Cerebellar nuclear complex (tissue), 1 donor: ENCODE results near the gene TMEM37.

ENCODE experiments used
- DNase-seq, 2 experiments: peaks; one replicate each; lab custom pipeline; 2025; lab: John Stamatoyannopoulos, UW

TMEM37 gene

DNA sequence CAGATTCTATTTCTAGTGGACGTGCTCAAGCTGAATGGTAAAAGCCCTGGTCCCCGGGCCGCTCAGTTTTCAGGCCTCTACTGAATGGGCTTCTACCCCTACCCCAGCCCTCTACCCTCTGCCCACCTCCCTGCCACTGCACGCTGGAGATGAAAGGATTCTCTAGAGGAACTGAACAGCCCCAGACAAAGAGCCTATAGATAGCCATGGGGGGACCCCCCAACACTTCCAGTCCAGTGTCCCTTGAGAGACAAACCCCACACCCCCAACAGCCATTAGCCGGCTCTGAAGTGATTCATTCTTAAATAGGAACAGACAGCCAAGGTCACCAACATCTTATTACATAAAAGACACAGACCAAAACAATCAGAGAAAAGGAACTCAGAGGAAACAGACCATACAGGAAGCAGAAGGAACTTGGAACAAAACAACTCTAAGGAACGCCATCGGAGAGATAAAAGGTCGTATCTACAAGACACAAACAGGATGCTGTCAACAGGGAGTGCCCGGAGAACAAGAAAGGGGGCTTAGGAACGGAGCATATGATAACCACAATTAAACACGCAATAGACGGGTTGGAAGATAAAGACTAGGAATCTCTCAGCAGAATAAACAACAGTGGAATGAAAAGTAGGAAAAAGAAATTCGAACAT, 23.5 kb downstream of the TMEM37 start:
- DNase-seq: no peak

DNA sequence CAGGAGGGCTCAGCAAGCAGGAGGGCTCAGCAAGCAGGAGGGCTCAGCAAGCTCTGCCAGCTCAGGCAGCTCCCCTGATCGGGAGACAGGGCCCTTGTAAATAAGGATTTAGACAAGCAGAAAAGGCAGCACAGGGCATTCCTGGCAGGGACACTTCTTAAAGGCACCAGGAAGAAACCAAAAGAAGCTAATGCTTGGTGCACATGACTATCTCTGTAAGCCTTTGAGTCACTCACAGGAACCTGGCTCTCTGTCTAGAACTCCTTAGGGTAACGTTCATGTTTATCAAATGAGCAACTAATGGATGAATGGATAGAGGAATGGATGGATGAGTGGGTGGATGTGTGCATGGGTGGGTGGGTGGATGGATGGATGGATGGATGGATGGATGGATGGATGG, 28.4 kb downstream of the TMEM37 start:
- DNase-seq: no peak

DNA sequence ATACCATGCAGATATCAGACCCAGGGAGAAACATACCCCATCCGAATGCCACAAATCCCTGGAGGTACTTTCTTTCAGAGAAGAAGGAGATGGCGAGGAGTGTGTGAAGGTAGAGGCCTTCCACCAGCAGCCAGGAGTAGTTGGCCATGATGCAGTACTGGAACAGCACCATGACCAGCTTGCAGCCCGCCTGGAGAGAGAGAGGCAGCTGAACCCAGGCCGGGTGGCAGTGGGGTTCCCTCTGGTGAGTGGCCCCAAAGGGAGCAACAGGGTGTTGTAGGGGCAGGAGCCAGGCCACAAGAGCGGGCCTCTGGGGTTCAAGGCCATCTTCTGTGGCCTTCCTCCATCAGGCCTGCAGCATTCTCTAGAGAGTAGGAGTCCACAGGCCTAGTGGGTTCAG, 30.2 kb downstream of the TMEM37 start:
- DNase-seq: no peak

DNA sequence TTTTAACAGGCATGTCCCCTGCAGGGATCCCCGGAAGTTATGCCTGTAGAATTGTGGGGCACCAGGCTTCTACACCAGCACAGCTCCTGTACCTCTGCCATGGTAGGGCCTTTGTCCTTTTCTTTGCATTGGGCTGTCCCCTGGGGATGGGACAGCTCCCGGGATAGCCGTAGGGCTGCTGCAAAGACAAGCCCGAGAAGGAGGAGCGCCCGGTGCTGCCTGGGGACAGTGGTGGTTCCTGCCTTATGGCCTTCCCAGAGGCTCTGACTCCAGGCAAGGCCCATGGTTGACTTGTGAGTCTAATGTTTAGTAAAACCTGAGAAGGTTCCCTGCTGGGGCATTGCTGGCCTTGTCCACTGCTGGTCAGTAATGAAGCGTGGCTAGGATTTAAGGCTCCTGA, 30.9 kb downstream of the TMEM37 start:
- DNase-seq: no peak

DNA sequence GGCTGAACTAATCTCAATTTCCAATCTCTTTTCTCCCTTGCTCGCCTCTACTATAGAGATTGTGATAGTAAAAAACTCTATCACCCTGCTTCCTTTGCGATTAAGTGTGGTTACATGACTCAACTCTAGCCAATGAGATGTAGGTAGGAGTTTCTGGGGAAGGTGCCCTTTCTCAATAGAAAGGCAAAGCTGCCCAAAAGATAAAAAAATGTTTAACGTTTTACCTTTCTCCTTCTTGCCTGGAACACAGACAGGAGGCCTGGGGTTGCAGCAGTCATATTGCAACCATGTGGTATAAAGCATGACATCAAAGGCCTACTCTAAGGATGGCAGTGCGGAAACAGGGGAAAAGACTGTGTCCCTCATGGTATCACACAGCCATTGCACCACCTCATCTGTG, 31.5 kb downstream of the TMEM37 start:
- no peak for DNase-seq

DNA sequence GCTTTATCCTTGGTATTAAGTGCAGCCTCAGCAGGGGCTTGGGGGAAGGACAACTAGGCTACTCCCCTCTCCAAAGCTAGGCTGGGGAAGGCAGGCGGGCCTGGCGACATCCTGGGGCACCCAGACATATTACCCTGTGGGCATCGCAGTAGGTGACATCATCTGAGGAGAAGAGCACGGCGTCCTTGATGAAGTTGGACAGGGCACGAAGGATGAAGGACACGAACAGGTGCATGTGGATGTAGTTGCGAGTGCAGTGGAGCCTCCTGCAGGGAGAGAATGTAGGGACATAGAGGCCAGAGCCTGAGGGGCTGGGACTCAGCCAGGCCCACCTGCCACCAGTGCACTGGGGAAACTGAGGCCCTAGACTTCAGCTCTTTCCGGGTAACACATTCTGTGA, 32.3 kb downstream of the TMEM37 start:
- no peak for DNase-seq

DNA sequence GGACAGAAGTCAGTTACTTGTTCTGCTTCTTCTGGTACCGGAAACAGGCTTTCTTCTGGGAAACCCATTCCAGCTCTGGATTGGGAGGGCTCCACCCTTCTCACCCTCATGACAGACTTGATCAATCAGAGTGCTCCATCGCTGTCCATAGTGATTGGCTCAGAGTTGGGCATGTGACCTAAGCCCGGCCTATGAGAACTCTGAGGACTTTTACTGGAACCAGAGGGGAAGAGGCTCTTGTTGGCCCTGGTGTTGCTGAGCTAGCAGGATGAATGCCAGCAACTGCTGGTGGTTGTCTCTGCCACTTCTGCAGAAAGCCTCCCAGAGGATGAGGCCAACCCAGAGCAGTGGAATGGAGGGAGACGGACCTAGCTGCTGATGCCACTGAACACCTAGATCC, 33.3 kb downstream of the TMEM37 start:
- DNase-seq: no peak

DNA sequence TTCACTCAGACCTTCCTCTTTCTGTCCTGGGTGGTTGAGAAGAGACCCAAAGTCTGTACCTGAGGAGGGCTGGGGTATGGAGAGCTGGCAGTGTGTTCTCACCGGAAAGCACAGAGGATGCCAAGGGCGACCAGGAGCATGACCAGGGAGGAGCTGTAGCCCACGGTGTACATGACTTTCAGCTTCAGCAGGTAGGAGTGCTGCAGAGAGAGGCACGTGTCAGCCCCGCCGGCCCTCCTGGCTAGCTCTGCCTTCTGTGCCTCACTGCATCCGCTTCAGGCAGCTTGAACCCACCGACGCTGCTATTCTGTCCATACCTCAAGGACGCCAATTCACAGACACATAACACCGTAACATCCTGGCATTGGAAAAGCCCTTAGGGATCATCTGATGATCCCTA, 34.0 kb downstream of the TMEM37 start:
- DNase-seq: no peak

DNA sequence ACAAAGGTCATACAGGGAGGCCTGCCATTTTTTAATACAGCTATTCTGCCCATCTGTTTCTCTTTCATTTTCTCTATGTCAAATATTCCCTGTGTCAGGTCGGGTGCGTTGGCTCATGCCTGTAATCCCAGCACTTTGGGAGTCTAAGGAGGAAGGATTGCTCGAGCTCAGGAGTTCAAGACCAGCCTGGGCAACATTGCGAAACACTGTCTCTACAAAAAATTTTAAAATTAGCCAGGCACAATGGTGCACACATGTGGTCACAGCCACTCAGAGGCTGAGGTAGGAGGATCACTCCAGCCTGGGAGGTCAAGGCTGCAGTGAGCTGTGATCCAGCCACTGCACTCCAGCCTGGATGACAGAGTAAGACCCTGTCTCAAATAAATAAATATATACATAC, 34.7 kb downstream of the TMEM37 start:
- no peak for DNase-seq

DNA sequence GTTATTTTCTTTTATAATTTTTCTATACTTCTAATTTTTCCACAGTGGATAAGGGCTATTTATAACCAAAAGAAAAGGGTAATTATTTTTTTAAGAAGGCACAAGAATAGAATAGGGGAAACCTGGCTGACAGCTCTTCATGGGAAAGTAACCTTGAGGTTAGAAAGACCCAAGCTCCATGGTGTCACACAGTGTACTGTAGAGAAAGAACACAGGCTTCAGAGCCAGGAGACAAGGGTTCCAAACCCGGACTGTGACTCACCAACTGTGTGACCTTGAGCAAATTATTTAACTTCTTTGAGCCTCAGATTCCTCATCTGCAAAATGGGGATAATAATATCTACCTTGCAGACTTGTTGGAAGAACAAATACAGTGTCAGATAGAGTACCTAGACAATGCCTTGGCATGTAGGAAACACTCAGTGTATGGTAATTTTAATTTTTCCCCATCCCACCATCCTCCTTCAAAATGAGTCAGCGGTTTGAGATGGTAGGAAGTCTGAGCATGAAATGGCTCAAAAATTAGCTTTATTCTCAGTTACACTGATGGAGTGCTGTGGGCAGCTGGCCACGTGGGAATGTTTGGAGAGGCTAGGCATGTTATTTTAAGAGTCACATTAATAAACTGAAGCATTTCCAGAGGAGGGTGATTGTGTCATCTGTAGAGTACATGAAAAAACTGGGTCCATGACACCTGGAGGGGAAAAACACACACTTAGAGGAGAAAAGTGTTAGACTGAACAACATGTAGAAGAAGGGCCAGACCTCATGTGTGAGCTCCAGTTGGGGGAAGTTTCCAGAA, 36.7 kb downstream of the TMEM37 start:
- DNase-seq: no peak

DNA sequence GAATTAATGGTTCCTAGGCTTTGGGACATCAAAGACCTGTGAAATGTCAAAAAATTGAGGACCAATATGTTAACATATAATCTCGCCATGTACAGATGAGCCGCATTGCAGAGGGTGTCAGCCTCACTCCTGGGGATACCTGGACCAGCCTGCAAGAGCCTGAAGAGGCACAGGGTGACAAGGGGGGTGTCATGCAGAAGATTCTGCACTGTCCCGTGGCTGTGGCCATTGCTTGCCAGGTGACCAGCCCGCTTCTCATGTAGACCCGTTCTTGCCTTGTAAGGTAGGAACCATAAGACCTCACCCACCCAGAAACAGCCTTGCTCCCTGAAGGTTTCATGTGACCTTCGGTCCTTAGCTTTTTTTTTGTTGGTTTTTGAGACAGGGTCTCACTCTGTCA, 37.5 kb downstream of the TMEM37 start:
- no peak for DNase-seq

DNA sequence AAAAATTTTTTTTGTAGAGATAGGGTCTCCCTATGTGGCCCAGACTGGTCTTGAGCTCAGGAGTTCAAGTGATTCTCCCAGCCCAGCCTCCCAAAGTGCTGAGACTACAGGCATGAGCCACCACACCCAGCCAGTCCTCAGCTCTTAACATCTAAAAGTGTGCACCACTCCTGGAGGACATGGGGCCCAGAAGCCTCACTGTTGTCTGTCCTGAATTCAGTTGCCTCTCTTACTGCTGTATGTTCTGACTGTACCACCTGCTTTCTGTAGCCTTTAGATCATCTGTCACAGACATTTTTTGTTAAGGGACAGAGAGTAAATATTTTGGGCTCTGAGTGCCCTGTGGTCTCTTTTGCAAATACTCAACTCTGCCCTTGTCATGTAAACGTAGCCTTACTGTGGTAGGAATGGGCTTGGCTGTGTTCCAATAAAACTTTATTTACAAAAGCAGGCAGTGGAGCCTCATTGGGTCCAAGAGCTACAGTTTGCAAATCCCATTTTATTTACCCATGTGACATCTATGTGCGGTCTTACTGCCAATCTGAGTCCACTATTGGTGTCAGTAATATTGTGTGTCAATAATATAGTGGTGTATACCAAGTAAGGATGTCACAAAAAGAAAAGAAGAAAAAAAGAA, 38.1 kb downstream of the TMEM37 start:
- DNase-seq: no peak

DNA sequence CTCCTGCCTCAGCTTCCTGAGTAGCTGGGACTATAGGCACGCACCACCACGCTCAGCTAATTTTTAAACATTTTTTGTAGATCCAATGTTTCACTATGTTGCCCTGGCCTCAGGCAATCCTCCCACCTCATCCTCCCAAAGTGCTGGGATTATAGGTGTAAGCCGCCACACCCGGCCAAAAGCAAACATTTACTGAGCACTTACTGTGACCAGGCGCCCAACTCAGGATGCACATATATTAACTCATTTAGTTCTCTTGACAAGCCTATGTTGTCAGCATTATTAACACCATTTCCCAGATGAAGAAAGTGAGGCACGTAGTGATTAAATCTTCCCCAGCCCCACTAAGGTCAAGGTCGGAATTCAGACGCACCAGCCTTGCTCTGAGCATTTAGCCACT, 41.1 kb downstream of the TMEM37 start:
- DNase-seq: no peak

DNA sequence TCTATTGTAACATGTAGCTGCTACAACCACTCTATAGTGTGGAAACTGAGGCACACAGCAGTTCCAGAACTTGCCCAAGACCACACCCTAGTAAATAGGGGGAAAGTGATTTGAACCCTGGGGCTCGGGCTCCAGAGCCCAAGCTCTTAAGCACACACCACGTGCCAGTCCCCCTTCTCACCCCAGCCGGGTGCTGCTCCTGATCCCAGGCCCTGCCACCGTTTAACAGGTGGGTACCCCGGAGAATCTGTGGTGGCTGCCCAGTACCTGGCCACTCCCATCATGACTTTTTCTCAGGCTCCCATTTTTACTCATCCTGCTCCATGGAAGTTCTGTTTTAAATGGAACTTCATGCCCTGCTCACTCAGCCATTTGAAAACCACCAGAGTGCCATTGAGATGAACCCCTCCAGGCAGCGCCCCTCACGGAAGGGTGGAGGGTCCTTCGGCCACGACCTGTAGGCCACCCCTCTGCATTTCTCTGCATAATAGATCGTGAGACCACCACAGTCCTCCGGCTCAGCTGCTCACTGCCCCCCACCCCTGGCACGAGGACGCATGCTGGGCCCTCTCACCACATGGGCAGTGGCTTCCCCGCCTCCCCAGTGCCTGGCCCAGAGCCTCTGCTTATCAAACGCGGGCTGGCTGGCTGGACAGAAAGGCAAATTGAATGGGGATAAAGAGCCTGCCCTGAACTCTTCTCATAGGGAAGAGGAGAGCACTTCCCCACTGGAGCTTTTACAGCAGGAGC, 42.1 kb downstream of the TMEM37 start:
- no peak for DNase-seq

DNA sequence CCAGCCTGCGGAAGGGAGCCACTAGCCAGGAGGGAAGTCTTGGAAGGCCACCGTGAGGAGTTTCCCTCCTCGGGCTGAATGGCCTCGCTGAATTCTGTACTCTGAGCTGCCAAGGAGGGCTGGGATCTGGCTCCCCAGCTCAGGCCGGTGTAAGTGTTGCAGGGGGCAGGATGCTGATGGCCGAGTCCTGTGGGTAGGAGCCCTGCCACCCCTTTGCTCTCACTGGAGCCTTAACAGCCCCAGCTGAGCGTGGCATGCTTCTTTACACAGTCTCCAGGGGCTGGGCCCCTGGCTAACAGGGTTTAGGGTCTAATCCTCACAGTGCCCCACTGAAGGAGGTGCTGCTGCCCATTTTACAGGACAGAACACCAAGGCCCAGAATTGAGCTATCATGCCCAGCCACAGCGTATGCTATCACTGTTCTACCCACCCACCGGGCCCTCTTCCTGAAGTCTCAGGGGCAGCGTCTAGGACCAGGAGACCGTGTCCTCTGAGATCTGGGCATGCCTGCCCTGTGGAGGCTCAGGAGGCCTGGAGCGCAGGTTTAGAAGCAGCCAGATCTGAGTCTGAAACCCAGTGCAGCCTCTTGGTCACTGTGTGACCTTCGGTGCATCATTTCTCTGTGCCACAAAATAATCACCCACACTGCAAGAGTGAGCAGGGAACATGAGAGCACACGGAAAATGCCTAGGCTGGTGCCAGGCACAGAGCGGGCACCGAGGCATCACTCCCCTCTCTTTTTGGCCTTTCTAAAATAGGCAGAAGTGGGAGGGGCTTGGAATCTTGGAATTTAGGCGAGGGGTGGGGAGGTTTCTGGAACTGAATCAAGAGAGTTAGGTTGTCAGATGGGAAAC, 42.9 kb downstream of the TMEM37 start:
- no peak for DNase-seq

DNA sequence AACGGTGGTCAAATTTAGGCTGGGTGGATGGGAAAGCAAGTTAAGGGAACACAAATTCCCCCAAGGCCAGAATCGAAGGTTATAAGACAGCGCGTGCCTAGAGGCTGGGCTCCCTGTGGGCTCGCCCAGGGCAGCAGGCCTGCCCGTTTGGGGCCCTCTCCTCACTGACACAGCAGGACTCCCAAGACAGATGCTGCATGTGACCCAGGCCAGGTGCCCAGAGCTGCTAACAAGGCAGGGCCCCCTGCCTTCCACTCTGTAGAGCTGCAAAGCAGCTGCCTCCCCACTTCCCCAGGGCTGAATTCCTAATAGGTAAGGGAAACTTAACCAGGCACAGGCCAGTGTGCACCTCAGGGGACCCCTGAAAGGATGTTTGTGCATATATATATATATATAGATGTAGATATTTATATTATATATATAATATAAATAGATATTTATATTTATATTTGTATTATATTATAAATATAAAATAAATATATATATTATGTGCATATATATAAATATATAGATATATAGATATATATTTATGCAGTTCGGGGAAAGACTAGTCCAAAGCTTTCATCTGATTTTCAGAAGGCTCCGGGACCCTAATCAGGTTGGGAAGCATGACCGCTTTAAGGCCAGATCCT, 43.7 kb downstream of the TMEM37 start:
- no peak for DNase-seq

DNA sequence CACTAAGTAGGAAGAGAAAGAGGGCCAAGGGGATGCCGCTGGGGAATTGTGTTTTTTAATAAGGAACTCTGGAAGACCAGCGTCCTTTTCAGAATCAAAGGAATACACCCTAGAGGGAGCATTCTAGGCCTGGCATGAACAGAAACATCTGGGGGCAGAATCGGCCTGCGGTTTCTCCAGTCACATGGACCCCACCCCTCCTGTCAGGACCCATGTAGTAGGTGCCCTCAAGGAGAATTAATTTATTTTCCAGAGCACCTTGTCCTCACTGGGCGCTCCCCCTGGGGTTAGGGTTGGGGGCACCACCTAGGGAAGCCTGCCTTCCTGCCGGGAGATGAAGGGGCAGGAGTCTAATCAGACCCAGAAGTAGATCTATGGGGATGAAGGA, 44.2 kb downstream of the TMEM37 start:
- no peak for DNase-seq

DNA sequence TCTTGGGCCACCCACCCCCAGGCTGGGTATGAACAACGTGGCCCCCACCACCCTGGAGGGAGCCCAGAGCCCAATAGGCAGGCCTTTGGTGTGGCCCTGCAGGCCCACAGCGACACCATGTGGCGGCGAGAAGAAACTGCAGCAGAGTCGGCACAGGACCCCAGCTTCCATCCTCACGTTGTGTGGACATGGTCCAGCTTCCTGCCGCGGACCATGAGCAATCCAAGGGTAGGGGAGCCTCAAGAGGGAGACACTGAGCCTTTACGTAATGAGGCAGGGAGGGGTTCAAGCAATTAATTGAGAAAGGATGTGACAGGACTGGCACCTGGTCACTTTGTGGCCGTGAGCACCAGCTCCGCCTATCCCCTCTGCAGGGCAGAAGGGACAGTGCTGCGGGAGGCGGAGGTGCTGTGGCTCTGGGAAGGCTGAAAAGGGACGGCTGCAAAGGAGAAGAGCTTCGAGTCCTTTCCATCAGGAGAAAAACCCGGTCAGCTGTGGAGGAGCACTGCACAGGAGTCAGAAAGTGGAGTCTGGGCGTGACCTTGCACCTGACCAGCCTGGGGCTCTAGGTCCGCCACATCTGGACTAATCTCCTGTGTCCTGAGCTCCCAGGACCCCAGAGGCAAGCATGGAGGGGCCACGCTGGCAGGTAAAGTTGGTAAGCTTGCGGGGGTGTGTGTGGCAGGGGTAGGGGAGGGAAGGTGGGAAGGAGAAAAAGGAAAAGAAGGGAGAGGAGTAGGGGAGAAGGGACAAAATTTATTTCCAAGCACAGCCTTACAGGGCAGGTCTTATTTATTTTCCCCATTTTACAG, 44.9 kb downstream of the TMEM37 start:
- DNase-seq: no peak

DNA sequence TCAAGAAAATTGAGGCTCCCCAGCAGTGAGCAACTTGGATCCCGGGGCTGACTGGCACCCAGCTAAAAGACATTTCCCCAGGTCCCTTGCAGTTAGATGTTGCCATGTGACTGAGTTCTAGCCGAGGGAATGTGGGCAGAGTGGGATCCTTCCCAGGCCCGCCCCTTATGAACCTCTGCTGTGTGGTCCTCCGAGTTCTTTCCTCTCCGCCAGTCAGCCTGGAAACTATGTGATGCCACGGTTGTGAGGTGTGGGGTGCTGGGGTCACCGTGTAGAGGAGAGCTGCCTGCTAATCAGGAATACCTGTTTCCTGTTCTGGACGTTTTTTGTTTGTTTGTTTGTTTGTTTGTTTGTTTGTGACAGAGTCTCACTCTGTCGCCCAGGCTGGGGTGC, 45.5 kb downstream of the TMEM37 start:
- no peak for DNase-seq
